ENCODE data around the gene MOAP1. TPM values are rescaled to one million over a fixed set of nuclear protein-coding genes. Genes with fewer than 3 reads are reported as not detected.
"Not testable (repeated sequence)": the region's sequence is repeated elsewhere in the genome, so short reads cannot be mapped to it uniquely, and the experiment has no call there.

MOAP1 gene
- total and polyA plus RNA-seq, 8 donors, result 7.9 to 21.4 (median 10.1) TPM

DNA sequence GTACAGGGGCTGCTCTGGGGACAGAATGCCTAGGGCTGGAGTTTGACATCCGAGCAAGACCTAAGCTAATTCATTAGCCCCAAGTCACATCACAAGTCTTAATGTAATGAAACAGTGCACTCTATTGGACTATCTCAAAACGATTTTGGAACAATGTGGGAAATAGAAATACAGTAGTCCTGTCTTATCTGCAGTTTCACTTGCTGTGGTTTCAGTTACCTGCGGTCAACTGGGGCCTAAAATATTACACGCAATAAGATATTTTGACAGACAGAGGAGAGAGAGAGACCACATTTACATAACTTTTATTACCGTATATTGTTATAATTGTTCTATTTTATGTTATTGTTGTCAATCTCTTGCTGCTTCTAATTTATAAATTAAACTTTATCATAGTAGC, 21.1 kb downstream of the MOAP1 start:
- Histone ChIP-seq H3K36me3 (no peaks in the 10 kb centered on the region), H3K4me3 (no peak overlapping the region), H3K27me3 (no peaks in the 10 kb centered on the region), H3K27ac (no peak overlapping the region), H3K4me1 (no peaks in the 10 kb centered on the region), H3K9me3 (no peaks in the 10 kb centered on the region)
- ATAC-seq (no peak), FAIRE-seq (no peak), DNase-seq (no peak)
- WGBS, 2 donors, result 59 to 69% methylated on average over 5 of the region's 5 CpGs
- TF ChIP-seq CTCF (IDR thresholded peaks at IDR 0.05), result no peak
- intact Hi-C loops (cut with DNase I), result no loop called here

- Histone ChIP-seq H3K4me3 (no peak overlapping the region), H3K4me1 (no peaks in the 10 kb centered on the region), H3K27me3 (no peaks in the 10 kb centered on the region), H3K27ac (no peak overlapping the region), H3K9me3 (no peaks in the 10 kb centered on the region), H3K36me3 (no peaks in the 10 kb centered on the region)
- WGBS, 2 donors, result 78 to 79% methylated on average over 4 of the region's 4 CpGs
- ATAC-seq, result no peak
- intact Hi-C loops (cut with DNase I), result no loop called here
- TF ChIP-seq CTCF (IDR thresholded peaks at IDR 0.05), result no peak
- no peak for DNase-seq
- FAIRE-seq, result no peak
Measured at GRCh38 chr14:93161411-93161940, 23.2 kb downstream of the MOAP1 start.

DNA sequence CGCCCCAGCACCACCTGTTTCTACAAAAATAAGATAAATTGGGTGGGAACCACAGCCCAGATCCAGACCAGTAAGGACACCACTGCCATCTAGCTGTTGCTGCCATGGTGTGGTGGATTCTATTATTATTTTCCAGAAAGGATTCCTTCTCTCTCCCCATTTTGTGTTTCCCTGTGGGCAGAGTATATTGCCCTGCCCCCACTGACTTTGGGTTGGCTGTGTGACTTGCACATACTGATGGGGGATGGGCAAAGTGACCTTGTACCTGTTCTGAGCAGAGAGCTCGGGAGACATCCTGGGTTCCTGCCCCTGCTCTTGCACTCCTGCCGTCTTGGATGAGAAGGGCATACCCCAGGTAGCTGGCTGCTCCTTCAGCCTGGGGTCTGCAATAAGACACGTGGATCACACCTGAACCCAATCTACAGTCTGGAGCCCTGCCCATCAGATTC, 24.3 kb downstream of the MOAP1 start:
- FAIRE-seq (no peak), DNase-seq (peak in 1 of 6 donors; percentile 25), ATAC-seq (peak; percentile 70 to 86 (median 79))
- WGBS, 2 donors, result 14 to 16% methylated on average over 4 of the region's 4 CpGs
- TF ChIP-seq CTCF (IDR thresholded peaks at IDR 0.05), result no peak
- no peaks in the 10 kb centered on the region for H3K9me3 ChIP-seq
- intact Hi-C loops (cut with DNase I), result no loop called here
- H3K4me3 ChIP-seq, result no peak overlapping the region
- no peaks in the 10 kb centered on the region for H3K27me3 ChIP-seq
- no peak overlapping the region for H3K27ac ChIP-seq
- H3K4me1 ChIP-seq, result no peaks in the 10 kb centered on the region
- no peaks in the 10 kb centered on the region for H3K36me3 ChIP-seq

DNA sequence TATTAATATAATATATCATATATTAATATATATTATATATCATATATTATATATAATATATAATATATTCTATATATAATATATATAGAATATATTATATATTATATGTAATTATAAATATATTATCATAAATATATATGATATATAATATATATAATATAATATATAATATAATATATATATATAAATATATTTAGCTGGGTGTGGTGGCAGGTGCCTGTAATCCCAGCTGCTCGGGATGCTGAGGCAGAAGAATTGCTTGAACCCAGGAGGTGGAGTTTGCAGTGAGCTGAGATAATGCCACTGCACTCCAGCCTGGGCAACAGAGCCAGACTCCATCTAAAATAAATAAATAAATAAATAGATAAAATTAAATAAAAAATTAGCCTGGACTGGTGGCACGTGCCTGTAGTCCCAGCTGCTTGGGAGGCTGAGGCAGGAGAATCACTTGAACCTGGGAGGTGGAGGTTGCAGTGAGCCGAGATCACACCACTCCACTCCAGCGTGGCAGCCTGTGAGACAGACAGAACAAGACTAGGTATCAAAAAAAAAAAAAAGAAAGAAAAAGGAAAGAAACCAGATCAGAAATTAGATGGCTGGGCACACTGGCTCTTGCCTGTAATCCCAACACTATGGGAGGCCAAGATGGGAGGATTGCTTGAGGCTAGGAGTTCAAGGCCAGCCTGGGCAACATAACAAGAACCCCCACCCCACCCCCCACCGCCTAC, 24.9 kb downstream of the MOAP1 start:
- peak in 2 of 4 donors; percentile 12 to 34 for ATAC-seq
- H3K27me3 ChIP-seq; FAIRE-seq; DNase-seq; H3K4me3 ChIP-seq; H3K27ac ChIP-seq; H3K36me3 ChIP-seq; intact Hi-C loops (cut with DNase I); H3K4me1 ChIP-seq; H3K9me3 ChIP-seq: not testable (repeated sequence)
- 41 to 53% methylated on average over 5 of the region's 5 CpGs for WGBS, 2 donors

DNA sequence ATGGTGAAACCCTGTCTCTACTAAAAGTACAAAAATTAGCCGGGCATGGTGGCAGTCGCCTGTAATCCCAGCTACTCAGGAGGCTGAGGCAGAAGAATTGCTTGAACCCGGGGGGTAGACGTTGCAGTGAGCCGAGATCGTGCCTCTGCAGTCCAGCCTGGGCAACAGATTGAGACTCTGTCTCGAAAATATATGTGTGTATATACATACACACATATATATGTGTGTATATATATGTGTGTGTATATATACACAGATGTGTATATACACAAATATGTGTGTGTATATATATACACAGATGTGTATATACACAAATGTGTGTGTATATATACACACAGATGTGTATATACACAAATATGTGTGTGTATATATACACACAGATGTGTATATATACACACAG, 26.3 kb downstream of the MOAP1 start:
- ATAC-seq; H3K4me3 ChIP-seq; FAIRE-seq; H3K27me3 ChIP-seq; H3K27ac ChIP-seq; intact Hi-C loops (cut with DNase I); H3K36me3 ChIP-seq; H3K4me1 ChIP-seq; DNase-seq; H3K9me3 ChIP-seq: not testable (repeated sequence)
- 87 to 93% methylated on average over 7 of the region's 7 CpGs for WGBS, 2 donors

All from pancreas (tissue), 10 donors.